Esophagus muscularis mucosa (tissue), 4 donors: ENCODE results near the gene TMC4. TPM values are rescaled to one million over a fixed set of nuclear protein-coding genes. Genes with fewer than 3 reads are reported as not detected.

Experiments used
- DNase-seq: peaks from one replicate; pipeline ENCODE4 v3.0.0-alpha.2; 2017; ENCODE audit errors: extremely low spot score
- H3K27ac ChIP-seq, 4 donors: fragments of 200-600 bp; sonication (generic); replicated peaks in 1 of 4; 1 replicate in 3 of 4; 2 replicates in 1 of 4; pipeline ENCODE4 v1.5.1; 2016 to 2019; ENCODE audit warnings: mild to moderate bottlenecking in 1 of 4
- H3K27me3 ChIP-seq, 4 donors: fragments of 200-600 bp; sonication (generic); one replicate each; pipeline versions ENCODE4 v1.5.1 to v1.6.0; 2016 to 2019
- H3K36me3 ChIP-seq, 4 donors: fragments of 200-600 bp; sonication (generic); one replicate each; pipeline ENCODE4 v1.5.1; 2016 to 2019
- H3K4me1 ChIP-seq, 4 donors: fragments of 200-600 bp; sonication (generic); one replicate each; pipeline ENCODE4 v1.5.1; 2016 to 2019
- H3K4me3 ChIP-seq, 4 donors: fragments of 200-600 bp; sonication (generic); 1 replicate in 2 of 4; 2 replicates in 2 of 4; pipeline ENCODE4 v1.5.1; 2016 to 2019; ENCODE audit warnings: mild to moderate bottlenecking in 4 of 4, moderate library complexity in 1 of 4
- H3K9me3 ChIP-seq, 4 donors: fragments of 200-600 bp; sonication (generic); 1 replicate in 3 of 4; 2 replicates in 1 of 4; pipeline ENCODE4 v1.5.1; 2016 to 2019
- EP300 ChIP-seq: sonication (generic); formaldehyde crosslinking; IDR thresholded peaks from one replicate; pipeline ENCODE4 v1.6.1; 2017; ENCODE audit warnings: antibody characterized with exemption
- POLR2A ChIP-seq: fragments of 450-650 bp; IDR thresholded peaks from one replicate; pipeline ENCODE4 v1.6.1; 2017; ENCODE audit warnings: antibody characterized with exemption, moderate library complexity, mild to moderate bottlenecking, low read depth
- POLR2AphosphoS5 ChIP-seq, 2 donors: sonication (generic); formaldehyde crosslinking; IDR thresholded peaks; one replicate each; pipeline ENCODE4 v1.6.1; 2017; ENCODE audit warnings: antibody characterized with exemption in 2 of 2
- WGBS: methylation state at CpG from one replicate; pipeline ENCODE4 v1.1.5; 2018; 5-methylcytosine and 5-hydroxymethylcytosine counted together
- intact Hi-C: fragments of 100-400 bp; cut with DNase I; formaldehyde crosslinking; loops from one replicate; pipeline ENCODE4 v1.15.1; 2023
- total RNA-seq, 4 donors: library from RNA; depleted of rRNA; stranded (reverse); fragments of >200 nt; gene quantifications; one replicate each; pipeline versions ENCODE4 v1.1.0 to v1.2.1, GENCODE V29; 2016
- TF ChIP-seq, protein P1 (sequence below), 3 experiments: fragments of 200-600 bp in 2 of 3; fragments of 450-650 bp in 1 of 3; sonication (generic) in 2 of 3; IDR thresholded peaks; one replicate each; pipeline ENCODE4 v1.5.1; 2017 to 2019; ENCODE audit warnings: antibody characterized with exemption in 3 of 3, mild to moderate bottlenecking in 2 of 3, moderate library complexity in 1 of 3

The TMC4 gene
- total RNA-seq, 4 donors from 2014 or later = 0.26 to 0.98 (median 0.33) TPM; not detected in 1

DNA sequence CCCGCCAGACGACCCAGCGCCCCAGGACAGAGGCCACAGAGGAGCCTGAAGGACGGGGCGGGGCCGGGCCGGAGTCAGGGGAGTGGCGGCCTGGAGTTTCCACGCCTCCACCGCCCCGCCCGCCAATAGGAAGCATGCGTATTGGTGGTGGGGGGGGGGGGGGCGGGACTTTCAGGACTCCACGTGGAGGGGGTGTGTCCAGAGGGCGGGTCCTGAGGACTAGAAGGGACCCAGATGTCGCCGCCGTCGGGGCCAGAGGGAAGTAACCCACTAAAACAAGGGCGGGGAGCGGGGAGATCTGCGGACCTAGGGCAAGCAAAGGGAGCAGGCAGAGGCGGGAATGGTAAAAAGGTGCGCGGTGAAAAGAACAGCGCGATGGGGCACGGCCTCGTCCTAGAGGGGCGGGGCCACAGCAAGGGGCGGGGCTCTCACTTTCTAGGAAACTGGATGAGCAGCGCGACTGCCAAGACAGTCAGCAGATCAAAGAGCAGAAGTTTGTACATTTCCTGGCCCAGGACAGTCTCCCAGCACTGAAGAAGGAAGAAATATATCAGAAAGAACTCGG, 10.6 kb downstream of the TMC4 start:
- peak overlapping the region in 3 of 4 donors; percentile 92 to 97 (median 93) for H3K27ac ChIP-seq
- peaks cover 0 to 28% (median 7%) of the 10 kb centered on the region in 4 donors for H3K27me3 ChIP-seq
- WGBS = 5% methylated on average over 32 of the region's 35 CpGs
- TF ChIP-seq POLR2A (no peak), POLR2AphosphoS5 (IDR thresholded peaks at IDR 0.05) (no peak)
- H3K4me1 ChIP-seq = peaks cover 45 to 64% (median 58%) of the 10 kb centered on the region in 4 donors
- DNase-seq = peak; percentile 97
- H3K9me3 ChIP-seq = no peaks in the 10 kb centered on the region
- peak overlapping the region; percentile 46 to 66 (median 51) for H3K4me3 ChIP-seq
- H3K36me3 ChIP-seq = peaks cover 8 to 11% (median 9%) of the 10 kb centered on the region in 4 donors
- intact Hi-C loops = no loop called here

DNA sequence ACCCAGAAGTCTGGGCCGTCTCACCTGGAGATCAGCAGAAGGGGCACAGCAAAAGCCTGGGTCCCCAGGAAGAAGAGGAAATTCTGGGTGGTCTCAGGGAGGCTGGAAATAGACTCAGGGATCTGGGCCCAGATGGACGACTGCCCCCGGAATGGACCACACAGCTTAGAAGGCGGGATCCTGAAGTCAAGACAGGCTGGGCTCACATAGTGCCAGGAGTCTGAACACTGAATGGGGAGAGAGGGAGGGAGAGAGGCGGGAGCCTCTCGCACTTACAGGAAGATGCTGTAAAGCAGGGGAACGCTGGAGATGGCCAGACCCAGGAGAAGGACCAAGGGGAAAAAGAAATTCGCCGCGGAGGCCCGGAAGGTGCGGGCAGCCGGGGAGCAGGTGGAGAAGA, 12.1 kb downstream of the TMC4 start:
- Histone ChIP-seq H3K27me3 (peaks cover 0 to 15% (median 7%) of the 10 kb centered on the region in 4 donors), H3K9me3 (no peaks in the 10 kb centered on the region), H3K36me3 (peaks cover 22 to 26% (median 24%) of the 10 kb centered on the region in 4 donors), H3K4me1 (peaks cover 45 to 64% (median 58%) of the 10 kb centered on the region in 4 donors), H3K4me3 (peak overlapping the region; percentile 63 to 93 (median 69)), H3K27ac (peak overlapping the region; percentile 92 to 99 (median 95))
- intact Hi-C loops = no loop called here
- WGBS = 34% methylated on average over 13 of the region's 13 CpGs
- TF ChIP-seq, protein P1, sequence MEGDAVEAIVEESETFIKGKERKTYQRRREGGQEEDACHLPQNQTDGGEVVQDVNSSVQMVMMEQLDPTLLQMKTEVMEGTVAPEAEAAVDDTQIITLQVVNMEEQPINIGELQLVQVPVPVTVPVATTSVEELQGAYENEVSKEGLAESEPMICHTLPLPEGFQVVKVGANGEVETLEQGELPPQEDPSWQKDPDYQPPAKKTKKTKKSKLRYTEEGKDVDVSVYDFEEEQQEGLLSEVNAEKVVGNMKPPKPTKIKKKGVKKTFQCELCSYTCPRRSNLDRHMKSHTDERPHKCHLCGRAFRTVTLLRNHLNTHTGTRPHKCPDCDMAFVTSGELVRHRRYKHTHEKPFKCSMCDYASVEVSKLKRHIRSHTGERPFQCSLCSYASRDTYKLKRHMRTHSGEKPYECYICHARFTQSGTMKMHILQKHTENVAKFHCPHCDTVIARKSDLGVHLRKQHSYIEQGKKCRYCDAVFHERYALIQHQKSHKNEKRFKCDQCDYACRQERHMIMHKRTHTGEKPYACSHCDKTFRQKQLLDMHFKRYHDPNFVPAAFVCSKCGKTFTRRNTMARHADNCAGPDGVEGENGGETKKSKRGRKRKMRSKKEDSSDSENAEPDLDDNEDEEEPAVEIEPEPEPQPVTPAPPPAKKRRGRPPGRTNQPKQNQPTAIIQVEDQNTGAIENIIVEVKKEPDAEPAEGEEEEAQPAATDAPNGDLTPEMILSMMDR (IDR thresholded peaks at IDR 0.05) = no peak
- TF ChIP-seq POLR2A = no peak
- TF ChIP-seq POLR2AphosphoS5 (IDR thresholded peaks at IDR 0.05) = no peak
- TF ChIP-seq EP300 = no peak
- no peak for DNase-seq

DNA sequence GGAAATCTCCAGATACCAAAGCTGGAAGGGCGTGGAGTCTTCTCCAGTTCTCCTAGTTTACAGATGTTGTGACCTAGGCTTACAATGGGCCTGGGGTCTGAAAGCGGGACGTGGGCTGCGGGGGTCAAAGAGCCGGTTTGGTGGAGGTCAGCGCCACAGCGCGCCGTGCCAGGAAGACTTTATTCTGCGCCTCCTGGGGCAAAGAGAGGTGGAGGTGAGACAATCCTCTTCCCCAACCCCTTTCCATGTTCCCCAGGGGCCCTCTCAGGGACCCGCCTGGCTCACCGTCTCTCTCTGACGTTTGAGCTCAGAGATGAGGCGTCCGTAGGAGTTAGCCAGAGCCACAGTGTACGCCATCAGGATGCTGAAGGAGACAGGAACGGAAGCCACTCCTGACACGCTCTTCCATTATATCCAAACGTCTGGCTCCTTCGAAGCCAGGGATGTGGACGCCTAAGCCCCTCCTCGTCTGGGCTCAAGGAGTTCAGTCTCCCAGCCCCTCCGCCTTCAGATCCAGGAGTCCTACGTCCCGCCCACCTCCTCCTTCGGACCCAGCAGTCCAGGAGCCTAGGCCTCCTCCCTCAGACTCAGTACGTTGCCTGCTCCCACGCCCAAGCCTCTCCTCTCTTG, 12.7 kb downstream of the TMC4 start:
- no peaks in the 10 kb centered on the region for H3K9me3 ChIP-seq
- TF ChIP-seq EP300 (no peak), POLR2A (no peak), POLR2AphosphoS5 (IDR thresholded peaks at IDR 0.05) (no peak)
- TF ChIP-seq, protein P1 (IDR thresholded peaks at IDR 0.05) = no peak
- peaks cover 0 to 11% (median 5%) of the 10 kb centered on the region in 4 donors for H3K27me3 ChIP-seq
- no peak for DNase-seq
- intact Hi-C loops = no loop called here
- peaks cover 28 to 31% (median 30%) of the 10 kb centered on the region in 4 donors for H3K36me3 ChIP-seq
- peaks cover 45 to 64% (median 58%) of the 10 kb centered on the region in 4 donors for H3K4me1 ChIP-seq
- peak overlapping the region; percentile 92 to 99 (median 95) for H3K27ac ChIP-seq
- WGBS = 3% methylated on average over 22 of the region's 28 CpGs
- peak overlapping the region; percentile 63 to 93 (median 69) for H3K4me3 ChIP-seq

DNA sequence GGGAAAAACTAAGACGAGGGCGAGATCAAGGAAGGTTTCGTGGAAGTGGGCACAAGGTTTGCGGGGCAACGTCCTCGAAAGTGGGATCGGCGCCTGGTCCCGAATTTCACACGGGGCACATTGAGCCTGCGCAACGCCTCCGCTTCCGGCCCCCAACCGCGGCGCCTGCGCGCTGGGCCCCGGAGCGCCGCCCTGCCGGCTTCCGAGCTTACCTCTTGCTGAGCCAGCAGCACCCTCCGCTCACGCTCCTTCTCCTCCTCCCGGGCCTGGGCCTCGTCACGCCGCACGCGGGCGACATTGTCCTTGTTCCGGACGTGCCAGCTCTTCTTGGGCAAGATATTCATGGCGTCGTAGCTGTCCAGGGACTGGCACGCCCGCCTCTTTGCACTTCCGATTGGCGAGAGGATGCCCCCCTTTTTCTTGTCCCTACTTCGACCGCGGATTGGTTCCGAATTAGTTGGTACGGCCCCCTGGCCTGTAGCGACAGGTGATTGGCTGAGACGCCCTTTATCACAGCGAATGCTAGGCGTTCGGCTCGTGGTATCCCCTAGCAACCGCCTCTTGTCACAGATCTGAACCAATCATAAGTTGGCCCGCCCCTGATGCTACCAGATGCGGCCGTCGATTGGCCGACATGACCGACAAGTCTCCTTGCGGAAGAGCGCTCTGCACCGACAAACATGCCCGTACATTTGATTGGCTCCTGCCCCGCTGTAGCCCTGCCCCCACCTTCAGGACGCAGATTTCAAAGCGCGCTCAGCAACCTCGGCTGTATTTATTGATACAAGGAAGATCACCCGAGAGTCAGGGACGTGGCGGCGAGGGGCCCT, 13.4 kb downstream of the TMC4 start, which contains the start of gene LENG1:
Gene LENG1, minus strand, starts transcription at position 370 of the 830 bp plus-strand sequence. Its CDS starts 26 bp downstream, at position 344.
- 0% methylated on average over 68 of the region's 72 CpGs for WGBS
- TF ChIP-seq POLR2AphosphoS5 (IDR thresholded peaks at IDR 0.05) = peak; percentile 76 to 94
- TF ChIP-seq POLR2A = no peak
- TF ChIP-seq, protein P1 (IDR thresholded peaks at IDR 0.05) = peak; percentile 15 to 68 (median 45)
- no peak for TF ChIP-seq EP300
- peak; percentile 100 for DNase-seq

More for the DNA sequence above, 13.4 kb downstream of the TMC4 start, which contains the start of gene LENG1:
- Histone ChIP-seq H3K4me3 (peak within 1 kb of the TSS; percentile 63 to 93 (median 72)), H3K4me1 (peaks cover 43 to 58% (median 54%) of the 10 kb centered on the region in 4 donors), H3K36me3 (peaks cover 35 to 38% (median 37%) of the 10 kb centered on the region in 4 donors), H3K27me3 (peaks cover 0 to 4% (median 2%) of the 10 kb centered on the region in 4 donors), H3K27ac (peak within 1 kb of the TSS; percentile 92 to 99 (median 95)), H3K9me3 (no peaks in the 10 kb centered on the region)
- intact Hi-C loops = no loop called here
